Mucosa of gallbladder (tissue), 1 donor: Measurements from ENCODE around the gene TMEM143. TPM values are rescaled to one million over a fixed set of nuclear protein-coding genes. Genes with fewer than 3 reads are reported as not detected.
A peak's percentile ranks its signal among the peaks of the same experiment; 100 is the strongest.
"Not testable (repeated sequence)": the region's sequence is repeated elsewhere in the genome, so short reads cannot be mapped to it uniquely, and the experiment has no call there.

ENCODE experiments used
- DNase-seq: peaks from one replicate; pipeline ENCODE4 v3.0.0-alpha.2; 2020; ENCODE audit warnings: low spot score
- total RNA-seq: library from RNA; stranded (reverse); gene quantifications from one replicate; pipeline ENCODE4 v1.2.1, GENCODE V29; 2021
- donor health status: DM: no; HTN: no; CAD: no.

Gene TMEM143
- total RNA-seq, result 18.0 TPM

- peak; percentile 99 for DNase-seq
These were observed at the start of gene TMEM143, which contains the start of gene SYNGR4 for GRCh38 chr19:48363810-48364597. Gene TMEM143, minus strand, starts transcription at chr19:48363940. Its CDS starts 20 bp downstream, at chr19:48363920. Gene SYNGR4, plus strand, starts transcription at chr19:48364367. Its CDS starts 1,476 bp downstream, at chr19:48365843.

- DNase-seq, result no peak
These were observed 42.1 kb upstream of the TMEM143 start for GRCh38 chr19:48405850-48406249.

GRCh38 chr19:48405010-48405659 lies 41.4 kb upstream of the TMEM143 start:
- DNase-seq, result no peak

- DNase-seq, result peak; percentile 47
These were observed 39.9 kb upstream of the TMEM143 start for GRCh38 chr19:48403606-48404005.

- no peak for DNase-seq
These were observed 37.5 kb upstream of the TMEM143 start for GRCh38 chr19:48401287-48401686.

- DNase-seq, result peak; percentile 40
These were observed 36.4 kb upstream of the TMEM143 start for GRCh38 chr19:48400018-48400742.

- DNase-seq, result peak; percentile 68
These were observed 34.9 kb upstream of the TMEM143 start for GRCh38 chr19:48398375-48399235.

- DNase-seq, result no peak
These were observed 34.3 kb upstream of the TMEM143 start for GRCh38 chr19:48398102-48398374.

GRCh38 chr19:48397263-48398101 lies 33.7 kb upstream of the TMEM143 start:
- no peak for DNase-seq

GRCh38 chr19:48396824-48397176 lies 33.1 kb upstream of the TMEM143 start:
- no peak for DNase-seq

- no peak for DNase-seq
These were observed 32.5 kb upstream of the TMEM143 start for GRCh38 chr19:48396016-48396823.

GRCh38 chr19:48395499-48395898 lies 31.8 kb upstream of the TMEM143 start:
- no peak for DNase-seq

GRCh38 chr19:48395170-48395455 lies 31.4 kb upstream of the TMEM143 start:
- DNase-seq, result no peak

GRCh38 chr19:48394331-48395169 lies 30.8 kb upstream of the TMEM143 start:
- no peak for DNase-seq

- DNase-seq, result no peak
These were observed 30.0 kb upstream of the TMEM143 start, which contains the start of gene GRIN2D for GRCh38 chr19:48393559-48394330. Gene GRIN2D, plus strand, starts transcription at chr19:48393668. Its CDS starts 4,725 bp downstream, at chr19:48398393.

GRCh38 chr19:48392860-48393558 lies 29.3 kb upstream of the TMEM143 start:
- DNase-seq, result no peak

GRCh38 chr19:48392006-48392344 lies 28.2 kb upstream of the TMEM143 start:
- DNase-seq, result not testable (repeated sequence)
